Pons (tissue), 1 donor: ENCODE measurements around the gene TAF1C.

ENCODE experiments used
- DNase-seq: peaks from one replicate; pipeline ENCODE4 v3.0.0-alpha.2; 2016; ENCODE audit warnings: low spot score

TAF1C gene

GRCh38 chr16:84182680-84183571 is 3.9 kb downstream of the TAF1C start:
- no peak for DNase-seq

- DNase-seq: no peak
These were observed 4.8 kb downstream of the TAF1C start for GRCh38 chr16:84182104-84182503.

- DNase-seq: no peak
These were observed 5.5 kb downstream of the TAF1C start for GRCh38 chr16:84181144-84181915.

- no peak for DNase-seq
These were observed 6.2 kb downstream of the TAF1C start for GRCh38 chr16:84180519-84181140.

- DNase-seq: no peak
These were observed 7.1 kb downstream of the TAF1C start for GRCh38 chr16:84179612-84180320.

GRCh38 chr16:84178892-84179611 is 7.8 kb downstream of the TAF1C start:
- DNase-seq: no peak

- DNase-seq: no peak
These were observed 8.6 kb downstream of the TAF1C start for GRCh38 chr16:84178146-84178765.

- no peak for DNase-seq
These were observed 9.2 kb downstream of the TAF1C start for GRCh38 chr16:84177741-84178073.

GRCh38 chr16:84176192-84177053 is 10.4 kb downstream of the TAF1C start:
- DNase-seq: no peak

GRCh38 chr16:84175350-84176081 is 11.3 kb downstream of the TAF1C start:
- DNase-seq: peak; percentile 32

GRCh38 chr16:84174396-84174795 is 12.5 kb downstream of the TAF1C start:
- DNase-seq: no peak

GRCh38 chr16:84169765-84170310 is 17.0 kb downstream of the TAF1C start:
- DNase-seq: no peak

GRCh38 chr16:84166796-84167695 is 19.8 kb downstream of the TAF1C start:
- DNase-seq: no peak

- no peak for DNase-seq
These were observed 21.1 kb downstream of the TAF1C start for GRCh38 chr16:84165746-84166145.

GRCh38 chr16:84161801-84162200 is 25.1 kb downstream of the TAF1C start:
- DNase-seq: no peak

- DNase-seq: no peak
These were observed 25.8 kb downstream of the TAF1C start for GRCh38 chr16:84161037-84161436.

GRCh38 chr16:84159800-84160199 is 27.1 kb downstream of the TAF1C start:
- no peak for DNase-seq

GRCh38 chr16:84159007-84159406 is 27.9 kb downstream of the TAF1C start:
- no peak for DNase-seq
